Measurements from ENCODE around the gene MAP3K3.

MAP3K3 gene

DNA sequence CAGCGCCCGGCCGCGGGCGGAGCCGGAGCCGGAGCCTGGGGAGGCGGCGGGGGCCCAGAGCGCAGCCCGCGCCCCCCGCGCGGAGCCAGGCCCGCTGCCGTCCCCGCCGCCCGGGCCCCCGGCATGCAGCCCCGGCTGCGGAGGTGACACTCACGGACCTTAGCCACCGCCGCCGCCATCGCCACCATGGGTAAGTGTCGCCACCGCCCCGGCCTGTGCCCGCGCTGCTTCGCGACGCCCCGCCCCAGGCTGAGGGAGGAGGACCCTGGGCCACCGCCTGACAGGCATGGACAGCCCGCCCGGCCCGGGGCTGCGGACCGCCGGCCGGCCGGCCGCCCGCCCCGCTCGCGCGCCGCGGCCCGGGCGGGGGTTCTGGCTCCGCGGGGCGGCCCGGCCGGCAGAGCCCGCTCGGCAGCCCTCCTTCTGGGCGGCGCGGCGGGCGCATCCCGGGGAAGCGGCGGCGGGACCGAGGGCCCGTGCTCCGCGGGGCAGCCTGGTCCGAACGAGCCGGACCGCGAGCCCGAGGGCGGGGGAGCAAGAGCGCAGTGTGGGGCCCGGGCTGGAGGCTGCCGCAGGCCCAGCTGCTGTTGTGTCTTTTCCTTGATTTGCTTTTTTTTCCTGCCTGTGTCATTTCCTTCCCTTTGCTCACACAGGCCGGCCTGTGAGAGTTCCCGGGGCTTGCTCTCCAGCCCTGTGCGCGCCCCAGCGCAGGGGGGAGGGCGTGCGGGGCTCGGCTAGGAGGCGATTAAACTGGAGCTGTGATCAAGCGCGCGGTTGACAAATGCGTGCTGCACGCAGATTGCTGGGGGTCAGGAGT is 565 bp downstream of the MAP3K3 start:
- peak; percentile 73 for DNase-seq

DNA sequence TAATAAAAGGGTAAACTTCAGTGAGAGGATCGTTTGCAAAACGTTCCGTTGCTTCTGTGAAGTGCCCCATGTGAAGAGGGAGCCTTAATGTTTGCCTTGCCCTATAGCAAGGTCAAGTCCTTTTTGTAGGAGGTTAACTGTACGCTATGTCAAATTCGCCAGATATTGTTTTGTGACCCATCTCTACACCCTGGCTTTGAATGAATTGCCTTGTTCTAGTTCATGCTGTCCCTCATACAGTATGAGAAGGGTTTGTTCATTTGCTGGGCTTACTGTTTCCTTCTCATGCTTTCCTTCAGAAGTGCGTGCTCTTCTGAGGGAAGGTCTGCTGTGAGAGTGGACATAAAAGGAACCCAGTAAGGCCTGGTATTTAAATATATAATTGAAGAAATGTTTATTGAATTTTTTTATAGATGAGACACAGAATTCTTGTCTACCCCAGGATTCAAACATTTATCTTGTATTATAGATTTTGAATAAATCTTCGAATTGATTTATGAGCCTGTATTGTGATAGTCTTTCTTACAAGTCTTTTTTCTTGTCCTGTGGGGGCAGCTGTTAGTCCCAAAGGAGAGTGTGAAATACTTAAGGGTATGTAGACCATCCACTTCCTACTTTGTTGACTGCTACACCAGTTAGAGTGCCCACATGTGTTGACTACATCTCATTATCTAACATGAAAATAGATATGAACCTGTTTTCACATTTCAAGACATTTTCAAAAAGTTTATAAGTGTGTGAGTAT is 1.7 kb downstream of the MAP3K3 start:
- DNase-seq = no peak

DNA sequence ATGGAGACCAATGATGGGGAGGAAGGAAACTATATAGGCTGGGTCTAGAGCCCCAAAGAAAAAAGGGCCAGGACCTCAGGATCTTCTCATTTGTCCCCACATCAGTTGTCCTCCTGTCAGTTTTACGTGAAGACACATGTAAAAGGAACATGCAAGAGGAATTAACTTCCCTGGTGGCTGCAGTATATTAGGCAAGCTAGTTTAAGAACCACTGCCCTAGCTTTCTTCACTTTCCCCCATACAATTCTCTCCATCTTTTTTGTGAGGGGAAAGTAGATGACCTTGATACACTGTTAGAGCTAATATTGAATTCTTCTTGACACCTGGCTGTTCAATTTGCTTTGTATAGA is 2.3 kb downstream of the MAP3K3 start:
- no peak for DNase-seq

DNA sequence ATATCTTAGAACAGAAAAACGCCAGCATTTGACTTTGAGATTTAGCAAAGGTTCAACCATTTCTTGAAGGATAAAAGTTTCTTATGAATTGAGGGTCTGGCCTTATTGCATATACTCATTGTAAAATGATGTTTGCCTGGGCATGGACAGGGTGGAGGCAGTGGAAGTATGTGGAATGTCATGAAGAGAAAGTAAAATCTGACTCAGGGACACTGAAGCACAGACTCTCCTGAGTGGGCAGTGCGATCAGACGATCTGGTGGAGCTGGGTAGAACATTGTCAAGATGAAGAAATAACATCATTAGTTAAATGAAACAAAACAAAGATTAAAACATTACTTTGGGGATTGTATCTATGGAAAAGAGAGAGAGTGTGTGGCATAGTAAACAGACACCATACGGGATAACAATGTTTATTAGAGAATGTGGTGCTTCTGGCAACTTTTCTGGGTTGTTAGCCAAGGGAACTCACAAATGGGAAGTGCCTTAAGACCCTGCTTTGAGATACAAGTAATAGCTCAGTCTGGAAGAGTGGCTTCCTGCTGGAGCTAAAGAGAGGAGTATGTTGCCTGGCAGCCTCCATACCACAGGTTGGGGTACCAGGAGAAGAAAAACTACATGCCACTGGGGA is 4.4 kb downstream of the MAP3K3 start:
- no peak for DNase-seq

DNA sequence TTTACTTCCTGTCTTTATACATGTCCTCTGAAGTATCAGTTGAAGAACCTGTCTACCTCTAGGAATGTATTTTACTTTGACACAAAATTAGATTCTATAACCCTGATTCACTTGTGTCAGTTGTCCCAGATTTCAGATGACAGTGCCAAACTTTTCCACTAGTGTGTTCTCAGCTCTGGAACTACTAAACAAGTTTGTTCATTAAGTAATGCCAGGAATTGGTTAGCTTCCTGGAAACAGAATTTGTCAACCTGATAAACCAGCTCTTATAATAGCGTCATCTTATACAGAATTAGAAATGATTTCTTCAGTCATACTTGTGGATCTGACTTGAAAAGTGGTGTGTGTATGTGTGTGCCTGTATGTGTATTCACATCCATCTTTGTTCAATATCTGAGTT is 7.4 kb downstream of the MAP3K3 start:
- DNase-seq = no peak

DNA sequence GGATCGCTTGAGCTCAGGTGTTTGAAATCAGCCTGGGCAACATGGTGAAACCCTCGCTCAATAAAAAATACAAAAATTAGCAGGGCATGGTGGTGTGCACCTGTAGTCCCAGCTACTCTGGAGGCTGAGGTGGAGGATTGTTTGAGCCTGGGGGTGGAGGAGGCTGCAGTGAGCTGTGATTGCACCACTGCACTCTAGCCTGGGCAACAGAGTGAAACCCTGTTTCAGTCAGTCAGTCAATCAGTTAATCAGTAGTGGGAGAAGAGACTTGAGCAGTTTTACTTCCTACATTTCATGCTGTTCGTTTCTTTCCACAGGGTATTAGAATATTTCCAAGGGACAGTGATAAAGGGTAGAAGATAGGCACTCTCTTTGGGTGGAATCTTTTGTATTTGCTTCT is 8.8 kb downstream of the MAP3K3 start:
- DNase-seq = no peak

DNA sequence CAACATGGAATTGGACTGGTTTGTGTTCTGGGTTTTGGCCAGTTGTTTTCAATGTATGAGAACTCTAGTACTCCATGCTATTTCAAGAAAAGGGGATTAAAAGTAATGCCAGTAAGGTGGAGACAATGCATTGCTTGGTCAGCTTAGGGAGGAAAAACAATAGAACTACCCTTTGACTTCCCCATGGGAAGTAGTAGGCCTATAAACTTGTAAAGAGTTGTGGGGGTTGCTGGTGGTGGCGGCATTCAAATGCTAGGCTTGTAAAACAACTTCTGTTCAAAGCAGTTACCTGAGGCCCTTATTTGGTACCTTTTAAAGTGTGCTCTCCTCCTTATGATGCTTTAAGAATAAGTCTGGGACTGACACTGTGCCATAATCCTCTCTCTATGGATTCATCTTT is 9.4 kb downstream of the MAP3K3 start:
- no peak for DNase-seq

DNA sequence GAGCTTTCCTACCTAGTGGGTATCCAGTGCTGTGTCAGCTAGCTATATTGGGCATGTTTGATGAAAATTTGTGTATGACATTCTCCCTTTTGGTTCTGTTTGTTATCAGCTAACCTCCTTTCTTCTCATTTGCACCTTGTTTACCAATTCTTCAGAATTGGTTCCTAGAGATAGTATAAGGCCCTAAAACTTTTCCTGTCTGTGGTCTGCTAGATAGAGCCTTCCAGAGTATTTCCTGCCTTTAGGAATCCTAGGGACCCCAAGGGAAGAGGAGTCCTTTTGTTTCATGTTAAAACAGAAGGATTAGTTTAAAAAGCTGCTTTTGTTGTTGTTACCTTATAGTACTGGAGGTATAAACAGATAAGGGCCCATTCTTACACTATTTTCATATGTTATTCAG is 11.5 kb downstream of the MAP3K3 start:
- no peak for DNase-seq

DNA sequence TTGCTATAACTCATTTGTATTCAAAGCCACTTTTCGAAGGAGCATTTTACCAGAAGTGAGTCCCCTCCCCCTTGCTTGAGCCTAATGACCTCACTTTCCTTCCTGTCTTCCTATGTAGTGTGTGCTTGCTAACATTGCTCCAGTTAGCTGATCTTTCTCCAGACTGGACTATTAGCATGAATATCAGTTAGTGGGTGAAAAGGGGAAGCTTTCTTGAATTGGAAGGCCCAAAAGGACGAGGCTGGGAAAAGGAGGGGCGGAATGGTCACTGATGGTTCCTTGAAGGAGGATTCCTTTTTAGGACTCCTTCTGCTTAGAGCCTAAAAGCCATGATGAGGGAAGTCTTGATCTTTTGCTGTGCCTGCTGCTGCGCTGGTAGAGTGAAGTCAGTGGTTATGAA is 11.9 kb downstream of the MAP3K3 start:
- no peak for DNase-seq

DNA sequence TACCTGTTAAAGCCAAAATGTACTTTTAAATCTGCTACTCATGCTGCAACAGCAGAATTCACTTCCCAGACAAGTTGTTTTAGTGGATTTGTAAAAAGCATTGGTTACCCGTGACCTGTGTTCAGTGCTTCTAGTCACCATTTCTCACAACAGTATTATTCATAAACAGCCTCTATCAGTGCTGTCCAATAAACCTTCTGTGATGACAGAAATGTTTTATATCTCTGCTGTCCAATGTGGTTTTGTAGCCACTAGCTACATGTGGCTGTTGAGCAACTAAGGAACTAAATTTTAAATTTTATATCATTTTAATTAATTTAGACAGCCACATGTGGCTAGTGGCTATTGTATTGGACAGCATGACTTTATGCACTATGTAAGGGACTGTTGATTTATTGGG is 12.6 kb downstream of the MAP3K3 start:
- DNase-seq = no peak

DNA sequence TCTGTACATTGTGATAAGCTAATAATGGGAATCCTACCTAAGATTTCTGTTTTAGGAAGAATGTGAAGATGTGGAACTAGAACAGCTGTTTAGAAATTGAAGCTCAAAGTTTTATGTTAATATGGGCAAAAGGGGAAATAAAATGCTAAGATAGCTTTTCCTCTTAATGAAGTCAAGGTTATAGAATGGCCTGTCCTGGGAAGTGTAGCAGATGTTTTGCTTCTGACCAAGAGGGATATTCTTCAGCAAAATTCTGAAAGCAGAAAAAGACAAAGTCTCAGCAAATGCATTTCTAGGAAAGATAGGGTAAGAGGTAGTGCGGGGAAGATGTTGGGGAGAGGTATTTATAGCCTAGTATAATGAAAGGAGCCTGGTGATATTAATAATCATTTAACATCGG is 13.1 kb downstream of the MAP3K3 start:
- DNase-seq = no peak

DNA sequence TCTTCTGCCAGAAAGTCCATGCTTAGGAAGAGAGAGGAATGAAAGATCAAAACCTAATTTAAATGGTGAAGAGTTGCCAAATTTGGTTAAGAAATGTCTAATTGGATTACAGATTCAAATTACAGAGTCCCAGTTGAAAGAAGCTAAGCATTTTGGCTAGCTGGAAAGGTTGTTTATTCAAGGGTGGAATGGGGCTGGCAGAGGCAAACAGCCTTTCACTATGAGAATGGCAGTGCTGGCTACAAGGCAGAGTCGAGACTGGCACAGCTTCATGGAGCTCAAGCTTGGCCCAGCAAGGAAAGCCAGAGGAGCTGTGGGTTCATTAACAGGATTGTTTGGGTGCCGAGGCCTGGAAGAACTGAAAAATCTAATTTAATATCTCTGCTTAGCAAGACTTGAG is 13.6 kb downstream of the MAP3K3 start:
- no peak for DNase-seq

DNA sequence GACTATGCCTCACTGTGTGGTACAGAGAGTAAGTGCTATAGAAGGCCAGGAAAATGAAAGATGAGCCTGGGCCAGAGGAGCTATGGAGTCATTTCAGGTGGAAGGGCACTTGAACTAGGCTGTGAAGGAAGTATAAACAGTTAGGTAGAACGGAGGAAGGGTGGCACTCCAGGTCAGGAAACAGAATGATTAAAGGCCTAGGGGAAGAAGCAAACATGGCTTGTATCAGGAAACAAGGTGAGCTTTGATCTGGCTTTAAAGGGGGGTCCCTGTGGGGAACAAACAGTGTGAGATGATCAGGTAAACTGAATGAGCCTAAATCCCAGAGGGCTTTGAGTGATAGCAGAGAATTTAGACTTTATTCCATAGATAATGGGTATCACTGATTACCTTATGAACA is 16.9 kb downstream of the MAP3K3 start:
- no peak for DNase-seq

DNA sequence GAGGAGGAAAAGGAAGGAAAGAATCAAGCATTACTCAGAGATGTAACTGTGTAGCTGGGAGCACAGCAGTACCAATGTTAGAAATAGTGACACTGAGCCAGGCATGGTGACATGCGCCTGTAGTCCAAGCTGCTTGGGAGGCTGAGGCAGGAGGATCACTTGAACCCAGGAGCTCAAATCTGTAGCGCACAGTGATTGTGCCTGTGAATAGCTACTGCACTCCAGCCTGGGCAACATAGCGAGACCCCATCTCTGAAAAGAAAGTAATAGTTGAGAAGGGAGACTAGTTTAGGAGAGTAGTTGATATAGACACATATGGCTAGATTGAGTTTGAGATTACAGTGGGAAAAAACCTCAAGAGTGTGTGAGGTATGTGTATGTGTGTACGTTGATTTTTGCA is 17.8 kb downstream of the MAP3K3 start:
- no peak for DNase-seq

DNA sequence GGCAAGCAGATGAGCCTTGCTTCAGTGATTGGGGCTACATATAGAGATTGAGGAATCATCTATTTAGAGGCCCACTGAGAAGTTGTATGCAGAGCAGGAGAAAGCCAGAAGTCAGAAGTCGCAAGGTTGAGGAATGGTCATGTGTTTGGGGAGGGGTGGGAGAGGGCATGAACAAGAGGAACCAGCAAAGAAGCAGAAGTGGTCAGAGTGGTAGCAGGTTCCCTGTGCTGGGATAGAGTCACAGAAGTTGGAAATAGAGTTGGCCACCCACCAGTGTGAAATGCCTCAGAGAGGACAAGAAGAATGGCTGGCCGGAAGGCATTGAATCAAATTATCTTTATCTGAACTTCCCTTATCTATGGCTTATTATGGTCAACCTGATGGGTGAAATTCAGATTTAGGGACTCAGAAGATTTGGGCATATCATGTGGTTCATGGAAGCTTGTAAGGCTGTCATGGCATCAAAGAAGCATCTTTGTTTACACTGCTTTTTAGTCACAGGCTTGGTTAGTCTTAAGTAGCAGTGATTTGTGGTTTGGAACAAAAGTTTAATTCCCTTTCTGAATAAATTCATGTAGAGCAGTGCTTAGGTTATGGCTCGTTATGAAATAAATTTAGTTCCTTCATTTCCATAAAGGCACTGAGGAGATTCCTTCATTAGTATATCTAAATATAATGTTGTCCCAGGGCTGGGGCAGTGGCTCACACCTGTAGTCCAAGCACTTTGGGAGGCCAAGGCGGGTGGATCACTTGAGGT is 19.7 kb downstream of the MAP3K3 start:
- no peak for DNase-seq

DNA sequence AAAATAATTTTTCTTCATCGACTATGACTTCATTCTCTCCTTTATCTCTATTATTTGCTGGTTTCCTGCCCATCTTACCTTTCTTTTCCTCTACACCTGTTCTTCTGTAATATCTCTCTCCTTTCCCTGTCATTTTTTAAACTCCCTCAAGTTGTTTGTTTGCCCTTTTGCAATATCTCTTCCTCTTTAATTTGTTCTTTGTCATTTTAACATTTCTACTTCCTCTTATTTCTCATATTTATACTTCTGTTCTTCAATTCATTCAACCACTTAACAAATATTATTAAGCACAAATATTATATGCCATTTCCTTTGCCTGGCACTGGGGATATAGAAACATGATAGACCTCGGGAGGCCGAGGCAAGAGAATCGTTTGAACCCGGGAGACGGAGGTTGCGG is 22.6 kb downstream of the MAP3K3 start:
- DNase-seq = no peak

DNA sequence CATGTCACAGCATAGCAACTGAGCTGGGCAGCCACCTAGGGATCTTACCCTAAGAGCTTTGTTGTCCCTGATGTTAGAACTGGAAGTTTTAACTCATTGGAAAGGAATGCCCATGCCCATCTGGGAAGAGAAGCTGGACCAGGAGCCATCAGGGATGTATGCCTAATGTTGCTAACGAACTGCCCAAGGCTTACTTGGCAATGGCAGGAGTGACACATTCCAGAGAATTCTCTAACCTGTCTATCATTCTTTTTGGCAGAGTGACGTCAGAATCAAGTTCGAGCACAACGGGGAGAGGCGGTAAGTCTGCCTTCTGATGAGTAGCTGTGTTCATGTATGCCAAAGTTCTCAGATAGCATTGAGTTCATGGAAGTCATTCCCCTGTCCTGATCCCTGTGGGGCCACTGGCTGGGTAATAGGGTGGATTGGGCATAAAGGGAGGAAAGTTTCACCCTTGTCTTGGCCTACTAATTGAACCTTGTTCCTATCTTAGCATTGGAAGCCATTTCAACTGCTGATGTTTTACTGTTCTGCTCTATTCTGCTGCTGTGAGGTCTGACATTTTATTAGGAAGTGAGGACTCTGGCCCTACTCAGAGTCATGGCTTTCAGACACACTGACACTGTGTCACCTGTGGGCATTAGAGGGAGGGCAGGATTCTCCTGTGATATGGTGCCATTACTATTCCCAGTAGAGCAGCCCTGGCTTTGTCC is 23.7 kb downstream of the MAP3K3 start:
- no peak for DNase-seq

DNA sequence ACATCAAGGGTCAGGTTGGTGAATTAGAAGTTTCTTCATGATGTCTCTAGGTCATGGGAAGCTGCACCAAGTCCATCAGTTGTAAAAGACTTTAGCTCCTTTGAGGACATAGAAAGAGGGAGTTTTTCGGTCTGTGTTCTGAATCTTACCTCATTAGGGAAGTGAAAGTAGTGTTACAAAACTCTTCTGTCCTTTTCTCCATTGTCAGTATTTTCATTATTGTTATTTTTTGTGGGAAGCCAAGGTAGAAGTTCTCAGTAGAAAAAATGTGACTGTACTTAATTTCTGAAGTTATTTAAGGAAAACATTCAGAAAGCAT is 24.2 kb downstream of the MAP3K3 start:
- no peak for DNase-seq

DNA sequence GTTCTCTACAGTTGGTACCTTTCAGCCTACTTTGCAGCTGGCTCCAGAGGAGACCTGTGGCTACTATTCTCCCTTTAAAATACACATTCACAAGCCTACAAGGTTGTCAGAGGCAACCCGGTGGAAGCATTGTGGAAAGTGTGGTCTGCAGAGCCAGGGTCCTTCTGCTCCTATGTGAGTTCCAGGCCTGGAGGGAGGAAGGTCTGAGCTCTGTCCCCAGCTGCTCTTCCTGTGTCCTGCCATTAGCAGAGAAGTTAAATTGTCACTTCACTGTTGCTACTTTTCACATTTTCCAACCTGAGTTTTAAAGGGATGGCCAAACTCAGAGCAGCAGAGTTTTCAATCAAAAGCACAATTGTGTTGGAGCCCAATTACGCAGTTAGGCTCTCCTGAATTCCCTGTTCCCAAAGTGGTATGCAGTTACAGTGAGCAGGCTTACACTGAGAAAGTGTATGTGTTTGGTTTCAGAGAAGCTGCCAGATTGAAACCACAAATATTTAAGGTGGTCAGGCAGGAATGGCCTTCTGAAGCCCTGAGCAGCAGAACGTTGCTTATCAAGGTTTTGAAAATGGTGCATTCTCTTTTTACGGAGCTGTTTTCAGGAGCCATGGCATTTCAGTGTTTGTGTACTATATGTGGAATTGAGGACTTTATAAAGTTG is 25.0 kb downstream of the MAP3K3 start:
- no peak for DNase-seq

DNA sequence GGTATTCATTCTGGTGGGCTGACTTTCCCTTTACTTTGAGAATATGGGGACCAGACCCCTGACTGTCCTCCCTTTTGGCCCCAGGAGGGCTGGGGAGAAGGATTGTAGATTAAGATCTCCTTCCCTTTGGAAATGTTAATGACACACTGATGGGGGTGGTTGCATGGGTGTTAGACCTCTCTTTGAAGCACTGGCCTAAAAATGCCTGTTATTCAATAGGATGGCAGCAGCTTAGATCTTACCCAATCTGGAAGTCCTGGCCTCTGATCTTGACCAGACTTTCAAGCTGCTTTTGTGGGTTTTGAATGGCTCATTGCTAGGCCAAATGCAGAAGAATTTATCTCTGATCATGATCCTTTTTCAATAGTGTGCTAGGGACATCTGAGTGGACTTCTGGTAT is 25.7 kb downstream of the MAP3K3 start:
- no peak for DNase-seq

DNA sequence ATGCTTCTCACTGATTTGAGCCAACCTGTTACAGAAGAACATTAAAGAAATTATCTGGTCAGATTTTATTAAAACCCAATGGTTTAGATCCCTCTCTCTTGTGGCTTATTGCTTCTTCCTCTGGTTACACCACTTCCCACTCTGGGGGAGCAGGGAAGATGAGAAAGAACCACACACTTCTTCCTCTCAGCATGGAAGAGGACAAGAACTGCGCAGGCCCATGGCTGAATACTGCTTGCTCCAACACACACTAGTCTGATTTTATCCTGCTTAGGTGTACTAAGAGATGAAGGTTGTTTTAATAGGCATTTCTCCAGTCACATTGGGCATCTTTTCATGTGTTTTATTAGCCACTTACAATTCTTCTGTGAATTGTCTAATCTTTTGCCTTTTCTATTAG is 27.6 kb downstream of the MAP3K3 start:
- DNase-seq = no peak

DNA sequence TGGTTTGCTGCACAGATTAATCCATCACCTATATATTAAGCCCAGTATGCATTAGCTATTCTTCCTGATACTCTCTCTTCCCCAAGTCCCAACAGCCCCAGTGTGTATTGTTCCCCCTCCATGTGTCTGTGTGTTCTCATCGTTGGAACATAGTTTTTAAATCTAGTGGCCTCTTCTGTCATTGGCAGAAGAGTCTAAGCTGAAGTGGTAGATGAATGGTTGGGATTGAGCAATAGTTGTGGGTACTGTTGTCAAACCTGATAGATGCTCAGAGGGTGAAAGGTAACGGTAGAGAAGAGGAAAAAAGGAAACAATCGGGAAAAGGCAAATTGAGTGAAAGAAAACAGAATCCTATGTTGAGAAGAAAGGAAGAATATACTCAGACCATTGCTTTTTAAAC is 29.9 kb downstream of the MAP3K3 start:
- DNase-seq = no peak
